Ascending aorta (tissue), 2 donors: ENCODE data around the gene TBC1D22B. TPM values are rescaled to one million over a fixed set of nuclear protein-coding genes. Genes with fewer than 3 reads are reported as not detected.
A peak's percentile ranks its signal among the peaks of the same experiment; 100 is the strongest.
"Not testable (repeated sequence)": the region's sequence is repeated elsewhere in the genome, so short reads cannot be mapped to it uniquely, and the experiment has no call there.

Source experiments
- DNase-seq, 2 donors: peaks; one replicate each; pipeline ENCODE4 v3.0.0-alpha.2; 2019; ENCODE audit warnings: low spot score in 2 of 2
- H3K27ac ChIP-seq, 2 donors: fragments of 200-600 bp; sonication (generic); one replicate each; pipeline ENCODE4 v1.5.1; 2016 to 2017; ENCODE audit warnings: mild to moderate bottlenecking in 1 of 2
- H3K27me3 ChIP-seq: fragments of 200-600 bp; sonication (generic); one replicate; pipeline ENCODE4 v1.5.1; 2017
- H3K36me3 ChIP-seq, 2 donors: fragments of 200-600 bp; sonication (generic); one replicate each; pipeline ENCODE4 v1.5.1; 2016
- H3K4me1 ChIP-seq, 2 donors: fragments of 200-600 bp; sonication (generic); one replicate each; pipeline ENCODE4 v1.5.1; 2016 to 2017; ENCODE audit warnings: mild to moderate bottlenecking in 1 of 2
- H3K4me3 ChIP-seq, 2 donors: fragments of 200-600 bp; sonication (generic); one replicate each; pipeline ENCODE4 v1.5.1; 2016 to 2017; ENCODE audit warnings: mild to moderate bottlenecking in 1 of 2
- H3K9me3 ChIP-seq, 2 donors: fragments of 200-600 bp; sonication (generic); one replicate each; pipeline ENCODE4 v1.5.1; 2016
- CTCF ChIP-seq, 3 experiments: fragments of 200-600 bp in 2 of 3; fragments of 450-650 bp in 1 of 3; sonication (generic) in 2 of 3; IDR thresholded peaks; one replicate each; pipeline ENCODE4 v1.5.1; 2016 to 2019; ENCODE audit warnings: antibody characterized with exemption in 3 of 3, mild to moderate bottlenecking in 1 of 3, moderate library complexity in 1 of 3
- intact Hi-C: fragments of 100-400 bp; cut with DNase I; formaldehyde crosslinking; loops from one replicate; pipeline ENCODE4 v1.15.1; 2023
- total RNA-seq: library from RNA; depleted of rRNA; stranded (reverse); fragments of >200 nt; gene quantifications from one replicate; pipeline ENCODE4 v1.1.0, GENCODE V29; 2016

TBC1D22B gene
- total RNA-seq, 1 donor from 2014 or later: 11.1 TPM

GRCh38 chr6:37303891-37304503, 46.4 kb downstream of the TBC1D22B start:
- no peaks in the 10 kb centered on the region for H3K9me3 ChIP-seq
- DNase-seq: no peak
- peak; percentile 29 to 57 (median 47) for TF ChIP-seq CTCF (IDR thresholded peaks at IDR 0.05)
- no peaks in the 10 kb centered on the region for H3K27me3 ChIP-seq
- no peak overlapping the region for H3K27ac ChIP-seq
- H3K36me3 ChIP-seq: peaks cover 12 to 19% of the 10 kb centered on the region in 2 donors
- intact Hi-C loops: no loop called here
- H3K4me1 ChIP-seq: peaks cover 2 to 12% of the 10 kb centered on the region in 2 donors
- no peak overlapping the region for H3K4me3 ChIP-seq

GRCh38 chr6:37304766-37305165, 47.2 kb downstream of the TBC1D22B start:
- H3K36me3 ChIP-seq: peaks cover 12 to 19% of the 10 kb centered on the region in 2 donors
- DNase-seq: no peak
- intact Hi-C loops: loop anchor here (1.0 kb wide), 1 partner anchor 15 kb away; no protein-coding TSS in a partner anchor

GRCh38 chr6:37305841-37306425, 48.4 kb downstream of the TBC1D22B start:
- no peak overlapping the region for H3K4me3 ChIP-seq

More at GRCh38 chr6:37304766-37305165, 47.2 kb downstream of the TBC1D22B start:
- no peaks in the 10 kb centered on the region for H3K9me3 ChIP-seq
- no peak overlapping the region for H3K27ac ChIP-seq
- H3K4me3 ChIP-seq: no peak overlapping the region
- H3K27me3 ChIP-seq: no peaks in the 10 kb centered on the region
- peaks cover 2 to 17% of the 10 kb centered on the region in 2 donors for H3K4me1 ChIP-seq
- TF ChIP-seq CTCF (IDR thresholded peaks at IDR 0.05): no peak

GRCh38 chr6:37306624-37307222, 49.2 kb downstream of the TBC1D22B start:
- TF ChIP-seq CTCF (IDR thresholded peaks at IDR 0.05): no peak
- intact Hi-C loops: no loop called here
- DNase-seq: no peak
- Histone ChIP-seq H3K4me3 (no peak overlapping the region), H3K9me3 (no peaks in the 10 kb centered on the region), H3K4me1 (peaks cover 2 to 17% of the 10 kb centered on the region in 2 donors), H3K27me3 (no peaks in the 10 kb centered on the region), H3K36me3 (peaks cover 12 to 13% of the 10 kb centered on the region in 2 donors), H3K27ac (no peak overlapping the region)

More at GRCh38 chr6:37305841-37306425, 48.4 kb downstream of the TBC1D22B start:
- Histone ChIP-seq H3K27ac (no peak overlapping the region), H3K4me1 (peaks cover 2 to 17% of the 10 kb centered on the region in 2 donors), H3K36me3 (peaks cover 12 to 19% of the 10 kb centered on the region in 2 donors), H3K27me3 (no peaks in the 10 kb centered on the region), H3K9me3 (no peaks in the 10 kb centered on the region)
- intact Hi-C loops: loop anchor here (1.0 kb wide), 1 partner anchor 17 kb away; no protein-coding TSS in a partner anchor
- no peak for DNase-seq
- TF ChIP-seq CTCF (IDR thresholded peaks at IDR 0.05): no peak

- peaks cover 2 to 17% of the 10 kb centered on the region in 2 donors for H3K4me1 ChIP-seq
- DNase-seq, H3K9me3 ChIP-seq, H3K27me3 ChIP-seq, intact Hi-C loops, H3K4me3 ChIP-seq: not testable (repeated sequence)
- H3K36me3 ChIP-seq: peaks cover 7 to 12% of the 10 kb centered on the region in 2 donors
- H3K27ac ChIP-seq: peak overlapping the region; percentile 72 to 75
These were observed 49.9 kb downstream of the TBC1D22B start for GRCh38 chr6:37307484-37307883.
